ENCODE measurements around the gene DCDC2C. TPM values are rescaled to one million over a fixed set of nuclear protein-coding genes. Genes with fewer than 3 reads are reported as not detected.

Gene DCDC2C
- total and polyA plus RNA-seq, 2 experiments from 2014 or later, result not detected

GRCh38 chr2:3741867-3742602, 38.7 kb downstream of the DCDC2C start:
- H3K27me3 ChIP-seq, result no peaks in the 10 kb centered on the region
- no peaks in the 10 kb centered on the region for H3K4me1 ChIP-seq (ENCODE audit: low read depth)
- no peak overlapping the region for H3K4me3 ChIP-seq
- TF ChIP-seq CTCF (IDR thresholded peaks at IDR 0.05; ENCODE audit: low read depth, low read length), result no peak
- H3K27ac ChIP-seq, result no peak overlapping the region
- DNase-seq (ENCODE audit: low read depth in 1 of 2, low spot score in 1 of 2), result no peak
- H3K9me3 ChIP-seq (ENCODE audit: low read depth), result no peaks in the 10 kb centered on the region
- no peaks in the 10 kb centered on the region for H3K36me3 ChIP-seq

GRCh38 chr2:3742743-3743508, 39.6 kb downstream of the DCDC2C start:
- H3K36me3 ChIP-seq, result no peaks in the 10 kb centered on the region
- no peak for TF ChIP-seq CTCF (IDR thresholded peaks at IDR 0.05; ENCODE audit: low read depth, low read length)
- no peak overlapping the region for H3K27ac ChIP-seq
- H3K9me3 ChIP-seq (ENCODE audit: low read depth), result no peaks in the 10 kb centered on the region
- no peaks in the 10 kb centered on the region for H3K27me3 ChIP-seq
- no peaks in the 10 kb centered on the region for H3K4me1 ChIP-seq (ENCODE audit: low read depth)
- DNase-seq (ENCODE audit: low read depth in 1 of 2, low spot score in 1 of 2), result no peak
- no peak overlapping the region for H3K4me3 ChIP-seq

GRCh38 chr2:3743951-3744555, 40.7 kb downstream of the DCDC2C start:
- H3K36me3 ChIP-seq, result no peaks in the 10 kb centered on the region
- DNase-seq (ENCODE audit: low read depth in 1 of 2, low spot score in 1 of 2), result no peak
- no peaks in the 10 kb centered on the region for H3K9me3 ChIP-seq (ENCODE audit: low read depth)
- H3K27me3 ChIP-seq, result no peaks in the 10 kb centered on the region
- no peak overlapping the region for H3K27ac ChIP-seq
- TF ChIP-seq CTCF (IDR thresholded peaks at IDR 0.05; ENCODE audit: low read depth, low read length), result no peak
- no peaks in the 10 kb centered on the region for H3K4me1 ChIP-seq (ENCODE audit: low read depth)
- no peak overlapping the region for H3K4me3 ChIP-seq

DNA sequence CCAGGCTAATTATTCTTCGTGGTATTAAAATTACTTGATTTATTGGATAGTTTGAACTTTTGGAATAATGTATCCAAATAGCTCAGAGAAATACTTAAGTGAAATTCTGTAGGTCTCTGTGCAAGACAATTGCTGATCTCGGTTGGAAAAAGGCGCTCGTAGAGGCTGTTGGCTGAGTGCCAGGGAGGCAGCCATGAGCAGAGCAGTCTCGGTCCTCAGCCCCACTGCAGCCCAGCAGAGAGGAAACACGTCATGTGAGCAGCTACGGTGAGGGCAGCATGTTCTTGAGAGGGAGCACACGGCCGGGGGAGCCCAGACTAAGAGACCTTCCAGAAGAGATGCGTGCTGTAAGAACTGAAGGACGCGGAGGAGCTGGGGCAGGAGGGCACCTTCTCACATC, 42.5 kb downstream of the DCDC2C start:
- Histone ChIP-seq H3K27ac (no peak overlapping the region), H3K9me3 (ENCODE audit: low read depth) (no peaks in the 10 kb centered on the region), H3K27me3 (no peaks in the 10 kb centered on the region), H3K4me3 (no peak overlapping the region), H3K36me3 (no peaks in the 10 kb centered on the region), H3K4me1 (ENCODE audit: low read depth) (no peaks in the 10 kb centered on the region)
- no peak for DNase-seq (ENCODE audit: low read depth in 1 of 2, low spot score in 1 of 2)
- no peak for TF ChIP-seq CTCF (IDR thresholded peaks at IDR 0.05; ENCODE audit: low read depth, low read length)

DNA sequence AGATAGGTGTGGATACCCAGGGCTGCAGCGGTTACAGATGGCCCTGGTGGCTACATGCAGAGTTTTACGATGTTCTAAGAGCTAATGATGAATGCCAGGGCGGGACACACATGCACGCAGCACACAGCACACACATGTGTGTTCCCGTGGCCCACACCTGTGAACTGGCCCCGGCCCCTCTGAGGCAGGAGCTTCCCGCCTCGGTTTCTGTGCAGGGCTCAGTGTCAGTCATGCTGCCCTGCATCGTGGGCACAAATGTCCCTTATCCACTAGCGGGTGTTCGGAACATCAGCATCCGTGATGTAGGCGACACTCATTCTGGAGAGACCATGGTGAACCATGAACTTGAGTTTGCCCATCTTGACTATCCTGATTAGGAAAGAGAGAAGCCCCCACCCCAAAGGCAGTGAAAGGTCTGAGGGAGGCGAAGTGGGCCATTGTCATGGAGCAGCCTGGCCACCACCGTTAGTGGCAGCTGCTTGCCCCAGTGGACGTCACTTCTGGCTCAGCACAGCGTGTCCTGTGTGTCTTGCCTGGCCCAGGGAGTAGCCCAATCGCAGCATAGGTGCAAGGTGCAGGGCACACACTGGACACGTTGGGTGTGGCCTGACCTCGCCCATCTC, 43.8 kb downstream of the DCDC2C start:
- Histone ChIP-seq H3K9me3 (ENCODE audit: low read depth) (no peaks in the 10 kb centered on the region), H3K4me3 (no peak overlapping the region), H3K4me1 (ENCODE audit: low read depth) (no peaks in the 10 kb centered on the region), H3K27ac (no peak overlapping the region), H3K27me3 (no peaks in the 10 kb centered on the region), H3K36me3 (no peaks in the 10 kb centered on the region)
- no peak for TF ChIP-seq CTCF (IDR thresholded peaks at IDR 0.05; ENCODE audit: low read depth, low read length)
- DNase-seq (ENCODE audit: low read depth in 1 of 2, low spot score in 1 of 2), result no peak
